Spleen (tissue), 7 donors: Measurements from ENCODE around the gene FANCE.

Experiments used
- CTCF ChIP-seq, 11 experiments: fragments of 200-600 bp in 7 of 11; fragments of 450-650 bp in 4 of 11; sonication (generic) in 4 of 11; IDR thresholded peaks in 8 of 11; conservative IDR thresholded peaks in 3 of 11; 1 replicate in 7 of 11; 2 replicates in 4 of 11; pipeline versions ENCODE4 v1.4.0 to v1.8.0; 2016 to 2021; ENCODE audit warnings: antibody characterized with exemption in 11 of 11, inconsistent platforms in 4 of 11, mild to moderate bottlenecking in 1 of 11
- POLR2AphosphoS5 ChIP-seq, 3 donors: sonication (generic); formaldehyde crosslinking; IDR thresholded peaks; one replicate each; pipeline ENCODE4 v1.5.1; 2017; ENCODE audit warnings: antibody characterized with exemption in 3 of 3
- donor health status: DM: no; HTN: no; CAD: no; lungs with moderate emphysema.
- donor health status: DM: no; HTN: no; CAD: no.
- donor health status: DM: no; HTN: no; CAD: no.

DNA sequence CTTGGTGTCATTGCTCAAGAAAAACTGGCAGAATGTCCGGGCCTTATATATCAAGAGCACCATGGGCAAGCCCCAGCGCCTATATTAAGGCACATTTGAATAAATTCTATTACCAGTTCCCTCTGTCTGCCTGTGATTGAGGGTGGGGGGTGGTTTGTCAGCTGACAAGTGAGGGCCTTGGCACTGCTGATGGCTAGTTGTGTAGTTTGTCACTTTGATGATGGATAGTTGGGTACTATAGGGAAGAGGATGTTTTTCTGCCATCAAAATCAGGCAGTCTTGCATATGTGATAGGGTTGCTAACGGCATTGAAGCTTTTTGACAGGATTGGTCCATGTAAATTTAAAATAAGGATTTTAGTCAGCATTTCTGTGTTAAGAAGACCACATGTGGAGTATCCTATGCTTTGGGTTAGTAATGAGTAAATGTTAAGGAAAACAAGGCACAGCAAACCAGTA is 18.6 kb downstream of the FANCE start:
- TF ChIP-seq POLR2AphosphoS5 (IDR thresholded peaks at IDR 0.05) (no peak), CTCF (IDR thresholded peaks at IDR 0.05 in 8 of 11, conservative IDR thresholded peaks at IDR 0.05 in 3 of 11) (no peak)
